H9 (cell line): ENCODE results near the gene BACH1. TPM values are rescaled to one million over a fixed set of nuclear protein-coding genes. Genes with fewer than 3 reads are reported as not detected.

Source experiments
- DNase-seq: peaks from one replicate; pipeline ENCODE4 v3.0.0-alpha.2; 2017
- H2AFZ ChIP-seq: one replicate; pipeline ENCODE4 v1.6.1; 2013; ENCODE audit warnings: mild to moderate bottlenecking, low read length, control low read depth, moderate library complexity
- H2AK5ac ChIP-seq: 2 replicates; pipeline ENCODE4 v1.6.1; 2013; ENCODE audit warnings: low read length, control low read depth, mixed read lengths; ENCODE audit not compliant: insufficient read length
- H2BK120ac ChIP-seq: one replicate; pipeline ENCODE4 v1.6.1; 2013; ENCODE audit warnings: low read depth, mild to moderate bottlenecking, low read length, control low read depth, inconsistent platforms; ENCODE audit not compliant: poor library complexity, severe bottlenecking
- H2BK12ac ChIP-seq: 2 replicates; pipeline ENCODE4 v1.6.1; 2013; ENCODE audit warnings: low read length, control low read depth, mixed read lengths, low read depth; ENCODE audit not compliant: insufficient read length
- H2BK15ac ChIP-seq: 2 replicates; pipeline ENCODE4 v1.6.1; 2013; ENCODE audit warnings: low read depth, low read length, control low read depth
- H2BK20ac ChIP-seq: one replicate; pipeline ENCODE4 v1.6.1; 2013; ENCODE audit warnings: low read depth, mild to moderate bottlenecking, low read length, control low read depth, inconsistent platforms; ENCODE audit not compliant: poor library complexity, severe bottlenecking
- H2BK5ac ChIP-seq: 2 replicates; pipeline ENCODE4 v1.6.1; 2013; ENCODE audit warnings: low read length, control low read depth, mixed read lengths; ENCODE audit not compliant: insufficient read length
- H3K14ac ChIP-seq: 2 replicates; pipeline ENCODE4 v1.6.1; 2013; ENCODE audit warnings: low read length, control low read depth; ENCODE audit not compliant: insufficient read depth
- H3K18ac ChIP-seq: 2 replicates; pipeline ENCODE4 v1.6.1; 2013; ENCODE audit warnings: low read depth, mild to moderate bottlenecking, mixed read lengths, low read length, control low read depth; ENCODE audit not compliant: insufficient read length
- H3K23ac ChIP-seq: 2 replicates; pipeline ENCODE4 v1.6.1; 2013; ENCODE audit warnings: low read length, control low read depth, mixed read lengths, low read depth; ENCODE audit not compliant: insufficient read length
- H3K23me2 ChIP-seq: 2 replicates; pipeline ENCODE4 v1.6.1; 2013; ENCODE audit warnings: low read depth, mild to moderate bottlenecking, mixed read lengths, low read length, control low read depth; ENCODE audit not compliant: insufficient read length, poor library complexity, severe bottlenecking
- H3K27ac ChIP-seq: 2 replicates; pipeline ENCODE4 v1.5.1; 2013; ENCODE audit warnings: low read length, control low read depth, mixed read lengths, low read depth; ENCODE audit not compliant: insufficient read length
- H3K27me3 ChIP-seq: 2 replicates; pipeline ENCODE4 v1.6.1; 2013; ENCODE audit warnings: low read length, control low read depth, inconsistent platforms; ENCODE audit not compliant: insufficient read depth
- H3K4ac ChIP-seq: 2 replicates; pipeline ENCODE4 v1.6.1; 2013; ENCODE audit warnings: low read depth, mild to moderate bottlenecking, control low read depth, inconsistent platforms, low read length, moderate library complexity
- H3K4me1 ChIP-seq: 2 replicates; pipeline ENCODE4 v1.6.1; 2013; ENCODE audit warnings: low read length, control low read depth, inconsistent platforms; ENCODE audit not compliant: insufficient read depth
- H3K4me2 ChIP-seq: 2 replicates; pipeline ENCODE4 v1.6.1; 2013; ENCODE audit warnings: low read length, control low read depth, mixed read lengths; ENCODE audit not compliant: insufficient read length, insufficient read depth
- H3K56ac ChIP-seq: 2 replicates; pipeline ENCODE4 v1.6.1; 2013; ENCODE audit warnings: low read depth, mild to moderate bottlenecking, mixed read lengths, low read length, control low read depth; ENCODE audit not compliant: insufficient read length
- H3K79me1 ChIP-seq: 2 replicates; pipeline ENCODE4 v1.6.1; 2013; ENCODE audit warnings: low read depth, mild to moderate bottlenecking, moderate library complexity, low read length, control low read depth, inconsistent platforms; ENCODE audit not compliant: insufficient read depth, poor library complexity, severe bottlenecking
- H3K79me2 ChIP-seq: 2 replicates; pipeline ENCODE4 v1.6.1; 2013; ENCODE audit warnings: low read length, control low read depth, inconsistent platforms; ENCODE audit not compliant: insufficient read depth
- H3K9ac ChIP-seq: 2 replicates; pipeline ENCODE4 v1.6.1; 2013; ENCODE audit warnings: low read length, control low read depth, mixed read lengths; ENCODE audit not compliant: insufficient read length; ENCODE audit errors: extremely low read depth
- H3K9me3 ChIP-seq: one replicate; pipeline ENCODE4 v1.6.1; 2013; ENCODE audit warnings: low read depth, low read length, inconsistent platforms; ENCODE audit not compliant: control insufficient read depth
- H3T11ph ChIP-seq: one replicate; pipeline ENCODE4 v1.6.1; 2013; ENCODE audit warnings: mild to moderate bottlenecking, low read length, control low read depth, inconsistent platforms
- H4K20me1 ChIP-seq: one replicate; pipeline ENCODE4 v1.6.1; 2013; ENCODE audit not compliant: control insufficient read depth, insufficient read length, insufficient read depth
- H4K5ac ChIP-seq: 2 replicates; pipeline ENCODE4 v1.6.1; 2013; ENCODE audit warnings: low read depth, mild to moderate bottlenecking, mixed read lengths, low read length, control low read depth; ENCODE audit not compliant: insufficient read length
- H4K8ac ChIP-seq: replicated peaks from 2 replicates; pipeline ENCODE4 v1.6.1; 2013; ENCODE audit warnings: low read length, control low read depth, mixed read lengths, low read depth; ENCODE audit not compliant: insufficient read length
- H4K91ac ChIP-seq: 2 replicates; pipeline ENCODE4 v1.6.1; 2013; ENCODE audit warnings: low read depth, mild to moderate bottlenecking, moderate library complexity, mixed read lengths, low read length, control low read depth; ENCODE audit not compliant: insufficient read length
- H3K27ac Mint-ChIP-seq, 3 experiments: 2 replicates in 2 of 3; 3 replicates in 1 of 3; pipeline ENCODE4 v1.8.0; 2020 to 2021; ENCODE audit warnings: mixed read lengths in 3 of 3, mild to moderate bottlenecking in 1 of 3, moderate library complexity in 1 of 3
- H3K27me3 Mint-ChIP-seq: 2 replicates; pipeline ENCODE4 v1.8.0; 2021; ENCODE audit warnings: low read depth, mild to moderate bottlenecking, moderate library complexity, mixed read lengths
- H3K36me3 Mint-ChIP-seq, 3 experiments: 2 replicates in 2 of 3; 3 replicates in 1 of 3; pipeline ENCODE4 v1.8.0; 2020 to 2021; ENCODE audit warnings: low read depth in 3 of 3, mixed read lengths in 3 of 3; ENCODE audit not compliant: insufficient read depth in 1 of 3
- H3K4me1 Mint-ChIP-seq, 2 experiments: 2 replicates each; pipeline ENCODE4 v1.8.0; 2020; ENCODE audit warnings: mixed read lengths in 2 of 2
- H3K4me3 Mint-ChIP-seq, 2 experiments: 2 replicates in 1 of 2; 3 replicates in 1 of 2; pipeline ENCODE4 v1.8.0; 2020 to 2021; ENCODE audit warnings: mild to moderate bottlenecking in 2 of 2, mixed read lengths in 2 of 2, moderate library complexity in 1 of 2
- H3K9me3 Mint-ChIP-seq, 2 experiments: 2 replicates in 1 of 2; 3 replicates in 1 of 2; pipeline ENCODE4 v1.8.0; 2020; ENCODE audit warnings: mild to moderate bottlenecking in 2 of 2, mixed read lengths in 2 of 2, moderate library complexity in 1 of 2
- WGBS: extraction: QIAGEN DNeasy Blood & Tissue Kit; methylation state at CpG from one replicate; pipeline ENCODE4 v1.1.7; 2013; ENCODE audit warnings: missing lambda C conversion rate, low lambda C conversion rate, mixed read lengths; ENCODE audit not compliant: insufficient read length; ENCODE audit errors: extremely low coverage; 5-methylcytosine and 5-hydroxymethylcytosine counted together
- total RNA-seq: library from RNA; stranded (reverse); gene quantifications from 2 replicates; pipeline ENCODE4 v1.2.1, GENCODE V29; 2021
- TF ChIP-seq, protein P1 (sequence below): fragments of 200-600 bp; sonication (generic); conservative IDR thresholded peaks from 3 replicates; pipeline ENCODE4 v1.8.0; 2021; ENCODE audit warnings: antibody characterized with exemption, mild to moderate bottlenecking

Gene BACH1
- total RNA-seq, 1 experiment from 2014 or later: 42.4 TPM

DNA sequence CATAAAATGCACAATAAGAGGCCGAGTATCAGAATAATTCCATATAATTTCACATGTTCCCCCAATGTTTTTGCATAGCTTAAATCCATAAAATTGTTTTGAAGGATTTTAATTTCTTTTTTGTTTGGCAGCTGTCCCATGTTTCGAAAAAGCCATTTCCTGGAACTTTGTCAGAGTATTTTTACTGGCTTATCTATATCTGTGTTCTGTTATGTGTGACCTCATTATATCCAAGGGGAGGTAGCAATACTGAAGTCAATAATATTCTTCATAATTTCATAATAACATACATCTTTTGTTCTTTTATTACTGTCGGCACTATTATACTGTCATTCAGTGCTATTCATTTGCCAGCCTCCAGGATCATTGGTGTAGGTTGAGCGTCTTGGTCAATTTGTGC, 9.4 kb upstream of the BACH1 start:
- no peaks in the 10 kb centered on the region for H3K79me1 ChIP-seq
- H3K9me3 ChIP-seq: no peaks in the 10 kb centered on the region
- H2BK20ac ChIP-seq: no peak overlapping the region
- H3K4me1 ChIP-seq: no peaks in the 10 kb centered on the region; the same call in 1 of the 2 replicates
- no peak overlapping the region for H3T11ph ChIP-seq
- Mint-ChIP-seq H3K36me3 (peaks cover 0 to 2% (median 0%) of the 10 kb centered on the region in 3 experiments; a peak in 1 of 7 replicates), H3K4me3 (no peak overlapping the region), H3K27ac (no peak overlapping the region), H3K27me3 (no peaks in the 10 kb centered on the region; the same call in 1 of the 2 replicates), H3K4me1 (peaks cover 0 to 9% of the 10 kb centered on the region in 2 experiments; a peak in 2 of 4 replicates), H3K9me3 (peaks cover 2 to 8% of the 10 kb centered on the region in 2 experiments; a peak in 1 of 5 replicates)
- no peak overlapping the region for H2AFZ ChIP-seq
- H2BK12ac ChIP-seq: no peak overlapping the region
- no peaks in the 10 kb centered on the region for H4K20me1 ChIP-seq
- H3K56ac ChIP-seq: no peak overlapping the region
- DNase-seq: no peak
- no peak overlapping the region for H3K4me2 ChIP-seq
- H3K4ac ChIP-seq: no peak overlapping the region
- H2AK5ac ChIP-seq: no peak overlapping the region
- no peaks in the 10 kb centered on the region for H3K23me2 ChIP-seq
- no peak overlapping the region for H3K9ac ChIP-seq
- H3K27ac ChIP-seq: no peak overlapping the region
- no peak overlapping the region for H3K23ac ChIP-seq
- no peak overlapping the region for H3K18ac ChIP-seq
- no peak overlapping the region for H2BK5ac ChIP-seq
- TF ChIP-seq, protein P1, sequence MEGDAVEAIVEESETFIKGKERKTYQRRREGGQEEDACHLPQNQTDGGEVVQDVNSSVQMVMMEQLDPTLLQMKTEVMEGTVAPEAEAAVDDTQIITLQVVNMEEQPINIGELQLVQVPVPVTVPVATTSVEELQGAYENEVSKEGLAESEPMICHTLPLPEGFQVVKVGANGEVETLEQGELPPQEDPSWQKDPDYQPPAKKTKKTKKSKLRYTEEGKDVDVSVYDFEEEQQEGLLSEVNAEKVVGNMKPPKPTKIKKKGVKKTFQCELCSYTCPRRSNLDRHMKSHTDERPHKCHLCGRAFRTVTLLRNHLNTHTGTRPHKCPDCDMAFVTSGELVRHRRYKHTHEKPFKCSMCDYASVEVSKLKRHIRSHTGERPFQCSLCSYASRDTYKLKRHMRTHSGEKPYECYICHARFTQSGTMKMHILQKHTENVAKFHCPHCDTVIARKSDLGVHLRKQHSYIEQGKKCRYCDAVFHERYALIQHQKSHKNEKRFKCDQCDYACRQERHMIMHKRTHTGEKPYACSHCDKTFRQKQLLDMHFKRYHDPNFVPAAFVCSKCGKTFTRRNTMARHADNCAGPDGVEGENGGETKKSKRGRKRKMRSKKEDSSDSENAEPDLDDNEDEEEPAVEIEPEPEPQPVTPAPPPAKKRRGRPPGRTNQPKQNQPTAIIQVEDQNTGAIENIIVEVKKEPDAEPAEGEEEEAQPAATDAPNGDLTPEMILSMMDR: no peak
- no peaks in the 10 kb centered on the region for H3K27me3 ChIP-seq
- H4K91ac ChIP-seq: no peak overlapping the region
- H3K14ac ChIP-seq: no peak overlapping the region
- no peak overlapping the region for H4K8ac ChIP-seq
- no peak overlapping the region for H2BK120ac ChIP-seq
- no peak overlapping the region for H4K5ac ChIP-seq
- H2BK15ac ChIP-seq: no peak overlapping the region
- H3K79me2 ChIP-seq: no peaks in the 10 kb centered on the region
- WGBS: no CpG with 5 or more reads among the region's 4 CpGs
